ENCODE data around the gene LRRC36.

The LRRC36 gene

GRCh38 chr16:67397812-67398545 is 71.4 kb downstream of the LRRC36 start:
- Histone ChIP-seq H3K9me3 (ENCODE audit: insufficient read depth, low read depth, low read length) (peaks cover 2% of the 10 kb centered on the region), H3K18ac (ENCODE audit: low read length) (no peak overlapping the region), H3K27me3 (ENCODE audit: insufficient read depth, low read length) (peaks cover 28% of the 10 kb centered on the region), H3K4me2 (ENCODE audit: low read length) (no peak overlapping the region), H4K12ac (ENCODE audit: low read depth, low read length) (no peak overlapping the region), H2BK5ac (ENCODE audit: low read depth, low read length, poor library complexity) (no peak overlapping the region), H2BK120ac (ENCODE audit: insufficient read depth, low read length, poor library complexity) (no peak overlapping the region), H3K36me3 (ENCODE audit: control insufficient read depth in 1 of 2, insufficient read depth in 2 of 2, low read length in 2 of 2) (no peaks in the 10 kb centered on the region), H3K4me3 (ENCODE audit: low read depth, low read length) (no peak overlapping the region), H3K79me1 (ENCODE audit: low read length) (no peaks in the 10 kb centered on the region), H2AK5ac (ENCODE audit: low read length) (no peak overlapping the region), H4K91ac (ENCODE audit: low read depth, low read length) (no peak overlapping the region), H3K27ac (ENCODE audit: low read depth, low read length) (no peak overlapping the region), H3K4ac (ENCODE audit: low read depth, low read length) (no peak overlapping the region), H3K14ac (ENCODE audit: low read length) (no peak overlapping the region), H3K9ac (ENCODE audit: low read length) (no peak overlapping the region), H3K79me2 (ENCODE audit: control insufficient read depth, insufficient read depth, low read length, poor library complexity) (no peaks in the 10 kb centered on the region), H2BK12ac (ENCODE audit: low read length) (no peak overlapping the region), H2AFZ (ENCODE audit: insufficient read depth, low read length, poor library complexity) (no peak overlapping the region), H3K4me1 (ENCODE audit: control insufficient read depth in 1 of 2, insufficient read depth in 2 of 2, low read length in 2 of 2) (peaks cover 17 to 18% of the 10 kb centered on the region in 2 experiments), H3K23ac (ENCODE audit: low read length) (no peak overlapping the region), H4K8ac (ENCODE audit: low read depth, low read length) (no peak overlapping the region)
- WGBS (ENCODE audit: extremely low coverage, insufficient coverage, insufficient read length), result no CpG with 5 or more reads among the region's 22 CpGs
- no peak for DNase-seq

GRCh38 chr16:67398546-67399217 is 72.1 kb downstream of the LRRC36 start:
- Histone ChIP-seq H3K79me2 (ENCODE audit: control insufficient read depth, insufficient read depth, low read length, poor library complexity) (no peaks in the 10 kb centered on the region), H2BK5ac (ENCODE audit: low read depth, low read length, poor library complexity) (no peak overlapping the region), H3K27ac (ENCODE audit: low read depth, low read length) (no peak overlapping the region), H4K8ac (ENCODE audit: low read depth, low read length) (no peak overlapping the region), H3K4ac (ENCODE audit: low read depth, low read length) (no peak overlapping the region), H3K9ac (ENCODE audit: low read length) (no peak overlapping the region), H3K18ac (ENCODE audit: low read length) (no peak overlapping the region), H3K4me2 (ENCODE audit: low read length) (no peak overlapping the region), H4K91ac (ENCODE audit: low read depth, low read length) (no peak overlapping the region), H3K36me3 (ENCODE audit: control insufficient read depth in 1 of 2, insufficient read depth in 2 of 2, low read length in 2 of 2) (no peaks in the 10 kb centered on the region), H2AFZ (ENCODE audit: insufficient read depth, low read length, poor library complexity) (no peak overlapping the region), H4K12ac (ENCODE audit: low read depth, low read length) (no peak overlapping the region), H3K79me1 (ENCODE audit: low read length) (no peaks in the 10 kb centered on the region), H3K23ac (ENCODE audit: low read length) (no peak overlapping the region), H2BK12ac (ENCODE audit: low read length) (no peak overlapping the region), H2BK120ac (ENCODE audit: insufficient read depth, low read length, poor library complexity) (no peak overlapping the region), H2AK5ac (ENCODE audit: low read length) (no peak overlapping the region), H3K4me3 (ENCODE audit: low read depth, low read length) (no peak overlapping the region), H3K4me1 (ENCODE audit: control insufficient read depth in 1 of 2, insufficient read depth in 2 of 2, low read length in 2 of 2) (peaks cover 13 to 17% of the 10 kb centered on the region in 2 experiments), H3K27me3 (ENCODE audit: insufficient read depth, low read length) (peaks cover 22% of the 10 kb centered on the region), H3K9me3 (ENCODE audit: insufficient read depth, low read depth, low read length) (peaks cover 2% of the 10 kb centered on the region), H3K14ac (ENCODE audit: low read length) (no peak overlapping the region)
- WGBS (ENCODE audit: extremely low coverage, insufficient coverage, insufficient read length), result no CpG with 5 or more reads among the region's 19 CpGs
- DNase-seq, result no peak

- Histone ChIP-seq H4K8ac (ENCODE audit: low read depth, low read length) (no peak overlapping the region), H2BK12ac (ENCODE audit: low read length) (no peak overlapping the region), H3K79me1 (ENCODE audit: low read length) (peaks cover 5% of the 10 kb centered on the region), H3K18ac (ENCODE audit: low read length) (no peak overlapping the region), H3K27ac (ENCODE audit: low read depth, low read length) (no peak overlapping the region), H3K4me1 (ENCODE audit: control insufficient read depth in 1 of 2, insufficient read depth in 2 of 2, low read length in 2 of 2) (peaks cover 16 to 22% of the 10 kb centered on the region in 2 experiments), H4K91ac (ENCODE audit: low read depth, low read length) (no peak overlapping the region), H3K36me3 (ENCODE audit: control insufficient read depth in 1 of 2, insufficient read depth in 2 of 2, low read length in 2 of 2) (no peaks in the 10 kb centered on the region), H3K4me2 (ENCODE audit: low read length) (no peak overlapping the region), H3K9ac (ENCODE audit: low read length) (no peak overlapping the region), H3K79me2 (ENCODE audit: control insufficient read depth, insufficient read depth, low read length, poor library complexity) (peaks cover 2% of the 10 kb centered on the region), H4K12ac (ENCODE audit: low read depth, low read length) (no peak overlapping the region), H2AK5ac (ENCODE audit: low read length) (no peak overlapping the region), H3K23ac (ENCODE audit: low read length) (no peak overlapping the region), H3K27me3 (ENCODE audit: insufficient read depth, low read length) (peaks cover 16% of the 10 kb centered on the region), H2AFZ (ENCODE audit: insufficient read depth, low read length, poor library complexity) (no peak overlapping the region), H2BK120ac (ENCODE audit: insufficient read depth, low read length, poor library complexity) (no peak overlapping the region), H3K9me3 (ENCODE audit: insufficient read depth, low read depth, low read length) (peaks cover 2% of the 10 kb centered on the region), H2BK5ac (ENCODE audit: low read depth, low read length, poor library complexity) (no peak overlapping the region), H3K4me3 (ENCODE audit: low read depth, low read length) (no peak overlapping the region), H3K4ac (ENCODE audit: low read depth, low read length) (no peak overlapping the region), H3K14ac (ENCODE audit: low read length) (no peak overlapping the region)
- no peak for DNase-seq
- WGBS (ENCODE audit: extremely low coverage, insufficient coverage, insufficient read length), result no CpG with 5 or more reads among the region's 42 CpGs
Observed at GRCh38 chr16:67399218-67399733, 72.7 kb downstream of the LRRC36 start.

GRCh38 chr16:67399749-67400704 is 73.4 kb downstream of the LRRC36 start:
- peaks cover 2% of the 10 kb centered on the region for H3K9me3 ChIP-seq (ENCODE audit: insufficient read depth, low read depth, low read length)
- no peak overlapping the region for H3K27ac ChIP-seq (ENCODE audit: low read depth, low read length)
- H3K4me3 ChIP-seq (ENCODE audit: low read depth, low read length), result no peak overlapping the region
- no peak overlapping the region for H3K14ac ChIP-seq (ENCODE audit: low read length)
- no peak overlapping the region for H3K23ac ChIP-seq (ENCODE audit: low read length)
- H3K18ac ChIP-seq (ENCODE audit: low read length), result no peak overlapping the region
- peaks cover 8% of the 10 kb centered on the region for H3K27me3 ChIP-seq (ENCODE audit: insufficient read depth, low read length)
- DNase-seq, result no peak
- H3K4me1 ChIP-seq (ENCODE audit: control insufficient read depth in 1 of 2, insufficient read depth in 2 of 2, low read length in 2 of 2), result peaks cover 21 to 22% of the 10 kb centered on the region in 2 experiments
- H2AFZ ChIP-seq (ENCODE audit: insufficient read depth, low read length, poor library complexity), result no peak overlapping the region
- H2BK120ac ChIP-seq (ENCODE audit: insufficient read depth, low read length, poor library complexity), result no peak overlapping the region
- H2BK5ac ChIP-seq (ENCODE audit: low read depth, low read length, poor library complexity), result no peak overlapping the region
- H3K4ac ChIP-seq (ENCODE audit: low read depth, low read length), result no peak overlapping the region
- peaks cover 9% of the 10 kb centered on the region for H3K79me1 ChIP-seq (ENCODE audit: low read length)
- no peak overlapping the region for H3K9ac ChIP-seq (ENCODE audit: low read length)
- no peak overlapping the region for H4K12ac ChIP-seq (ENCODE audit: low read depth, low read length)
- WGBS (ENCODE audit: extremely low coverage, insufficient coverage, insufficient read length), result no CpG with 5 or more reads among the region's 19 CpGs
- H4K8ac ChIP-seq (ENCODE audit: low read depth, low read length), result no peak overlapping the region
- peaks cover 3% of the 10 kb centered on the region for H3K79me2 ChIP-seq (ENCODE audit: control insufficient read depth, insufficient read depth, low read length, poor library complexity)
- no peak overlapping the region for H2BK12ac ChIP-seq (ENCODE audit: low read length)
- no peak overlapping the region for H4K91ac ChIP-seq (ENCODE audit: low read depth, low read length)
- H2AK5ac ChIP-seq (ENCODE audit: low read length), result no peak overlapping the region
- H3K36me3 ChIP-seq (ENCODE audit: control insufficient read depth in 1 of 2, insufficient read depth in 2 of 2, low read length in 2 of 2), result no peaks in the 10 kb centered on the region
- H3K4me2 ChIP-seq (ENCODE audit: low read length), result no peak overlapping the region

Measured in trophoblast cell (in vitro differentiated cells and primary cell).